ENCODE results near the gene FAM222A.

Gene FAM222A

DNA sequence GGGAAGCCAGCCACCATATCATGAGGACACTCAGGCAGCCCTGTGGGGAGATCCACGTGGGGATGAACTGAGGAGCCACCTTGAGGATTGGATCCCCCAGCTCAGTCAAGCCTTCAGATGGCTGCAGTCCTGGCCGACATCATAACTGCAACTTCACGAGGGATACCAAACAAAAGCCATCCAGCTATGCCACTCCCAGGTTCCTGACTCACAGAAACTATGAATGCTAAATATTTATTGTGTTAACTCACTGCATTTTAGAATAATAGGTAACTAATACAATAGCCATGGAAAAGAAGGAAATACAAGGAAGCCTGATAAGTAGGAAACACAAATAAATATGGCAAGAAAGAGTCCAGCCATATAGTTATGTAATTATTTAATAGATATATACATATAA, 42.1 kb upstream of the FAM222A start:
- H3K27me3 ChIP-seq (ENCODE audit: low read depth, low read length): peaks cover 18% of the 10 kb centered on the region; the same call in 1 of the 2 replicates
- no peaks in the 10 kb centered on the region for H3K36me3 ChIP-seq (replicated peaks; ENCODE audit: low read depth, low read length)
- no peaks in the 10 kb centered on the region for H4K20me1 ChIP-seq (ENCODE audit: insufficient read depth, low read length)
- no peak overlapping the region for H2AFZ ChIP-seq (ENCODE audit: low read depth, low read length)
- H3K4me3 ChIP-seq (ENCODE audit: low read length): no peak overlapping the region
- TF ChIP-seq, protein P1, sequence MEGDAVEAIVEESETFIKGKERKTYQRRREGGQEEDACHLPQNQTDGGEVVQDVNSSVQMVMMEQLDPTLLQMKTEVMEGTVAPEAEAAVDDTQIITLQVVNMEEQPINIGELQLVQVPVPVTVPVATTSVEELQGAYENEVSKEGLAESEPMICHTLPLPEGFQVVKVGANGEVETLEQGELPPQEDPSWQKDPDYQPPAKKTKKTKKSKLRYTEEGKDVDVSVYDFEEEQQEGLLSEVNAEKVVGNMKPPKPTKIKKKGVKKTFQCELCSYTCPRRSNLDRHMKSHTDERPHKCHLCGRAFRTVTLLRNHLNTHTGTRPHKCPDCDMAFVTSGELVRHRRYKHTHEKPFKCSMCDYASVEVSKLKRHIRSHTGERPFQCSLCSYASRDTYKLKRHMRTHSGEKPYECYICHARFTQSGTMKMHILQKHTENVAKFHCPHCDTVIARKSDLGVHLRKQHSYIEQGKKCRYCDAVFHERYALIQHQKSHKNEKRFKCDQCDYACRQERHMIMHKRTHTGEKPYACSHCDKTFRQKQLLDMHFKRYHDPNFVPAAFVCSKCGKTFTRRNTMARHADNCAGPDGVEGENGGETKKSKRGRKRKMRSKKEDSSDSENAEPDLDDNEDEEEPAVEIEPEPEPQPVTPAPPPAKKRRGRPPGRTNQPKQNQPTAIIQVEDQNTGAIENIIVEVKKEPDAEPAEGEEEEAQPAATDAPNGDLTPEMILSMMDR (IDR thresholded peaks at IDR 0.05; ENCODE audit: low read depth, low read length): no peak
- TF ChIP-seq EZH2phosphoT487 (IDR thresholded peaks at IDR 0.05; ENCODE audit: low read depth): no peak
- H3K9me3 ChIP-seq (ENCODE audit: insufficient read depth, low read length): no peaks in the 10 kb centered on the region
- H3K4me1 ChIP-seq (ENCODE audit: low read length): no peaks in the 10 kb centered on the region
- H3K79me2 ChIP-seq (ENCODE audit: low read length): no peaks in the 10 kb centered on the region
- H3K9ac ChIP-seq (ENCODE audit: low read length): no peak overlapping the region
- no peak overlapping the region for H3K4me2 ChIP-seq (ENCODE audit: low read length)
- no peak overlapping the region for H3K27ac ChIP-seq (ENCODE audit: low read length)

DNA sequence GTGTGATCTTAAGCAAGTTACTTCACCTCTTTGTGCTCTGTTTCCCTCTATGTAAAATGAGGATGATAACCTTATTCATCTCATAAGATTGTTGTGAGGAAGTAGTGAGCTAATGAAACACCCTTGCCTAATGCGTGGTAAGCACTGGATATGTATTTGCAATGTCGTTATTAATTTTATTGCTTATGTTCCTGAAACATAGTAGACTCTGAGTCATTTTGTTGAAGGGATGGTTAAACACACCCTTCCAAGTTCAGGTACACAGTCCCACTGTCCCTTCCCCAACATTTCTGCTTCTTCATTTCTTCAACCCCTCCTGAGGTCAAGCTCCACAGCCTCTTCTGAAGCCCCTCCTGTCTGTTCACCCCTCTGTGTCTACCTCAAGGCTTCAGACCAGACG, 40.2 kb upstream of the FAM222A start:
- Histone ChIP-seq H3K36me3 (replicated peaks; ENCODE audit: low read depth, low read length) (no peaks in the 10 kb centered on the region), H3K4me2 (ENCODE audit: low read length) (no peak overlapping the region), H3K9ac (ENCODE audit: low read length) (no peak overlapping the region), H4K20me1 (ENCODE audit: insufficient read depth, low read length) (no peaks in the 10 kb centered on the region), H2AFZ (ENCODE audit: low read depth, low read length) (no peak overlapping the region), H3K4me3 (ENCODE audit: low read length) (no peak overlapping the region), H3K9me3 (ENCODE audit: insufficient read depth, low read length) (no peaks in the 10 kb centered on the region), H3K27me3 (ENCODE audit: low read depth, low read length) (peaks cover 13% of the 10 kb centered on the region; the same call in 1 of the 2 replicates), H3K79me2 (ENCODE audit: low read length) (no peaks in the 10 kb centered on the region), H3K27ac (ENCODE audit: low read length) (no peak overlapping the region), H3K4me1 (ENCODE audit: low read length) (no peaks in the 10 kb centered on the region)
- no peak for TF ChIP-seq EZH2phosphoT487 (IDR thresholded peaks at IDR 0.05; ENCODE audit: low read depth)
- TF ChIP-seq, protein P1 (IDR thresholded peaks at IDR 0.05; ENCODE audit: low read depth, low read length): no peak

DNA sequence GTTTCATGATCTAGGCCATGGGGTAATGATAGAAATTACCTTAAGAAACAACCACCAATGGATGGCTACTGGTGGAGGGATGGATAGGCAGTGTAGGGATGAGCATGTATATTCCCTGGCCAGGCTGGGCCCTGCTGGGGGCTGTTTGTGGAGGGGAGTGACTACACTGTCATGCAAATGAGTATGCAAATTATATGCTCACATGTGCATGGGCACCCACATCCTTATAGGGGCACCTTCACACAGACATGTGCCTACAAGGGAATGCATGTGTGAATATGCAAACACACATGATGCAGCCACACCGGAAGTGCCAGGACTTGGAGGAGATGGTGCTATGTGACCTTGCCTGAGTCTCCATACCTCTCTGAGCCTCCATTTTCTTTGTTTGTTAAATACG, 39.7 kb upstream of the FAM222A start:
- Histone ChIP-seq H3K4me2 (ENCODE audit: low read length) (no peak overlapping the region), H3K27me3 (ENCODE audit: low read depth, low read length) (peaks cover 18% of the 10 kb centered on the region), H3K4me1 (ENCODE audit: low read length) (no peaks in the 10 kb centered on the region), H3K9me3 (ENCODE audit: insufficient read depth, low read length) (no peaks in the 10 kb centered on the region), H3K36me3 (replicated peaks; ENCODE audit: low read depth, low read length) (no peaks in the 10 kb centered on the region), H3K27ac (ENCODE audit: low read length) (no peak overlapping the region), H4K20me1 (ENCODE audit: insufficient read depth, low read length) (no peaks in the 10 kb centered on the region), H3K4me3 (ENCODE audit: low read length) (no peak overlapping the region), H2AFZ (ENCODE audit: low read depth, low read length) (no peak overlapping the region), H3K79me2 (ENCODE audit: low read length) (no peaks in the 10 kb centered on the region), H3K9ac (ENCODE audit: low read length) (no peak overlapping the region)
- TF ChIP-seq EZH2phosphoT487 (IDR thresholded peaks at IDR 0.05; ENCODE audit: low read depth): no peak
- TF ChIP-seq, protein P1 (IDR thresholded peaks at IDR 0.05; ENCODE audit: low read depth, low read length): no peak

DNA sequence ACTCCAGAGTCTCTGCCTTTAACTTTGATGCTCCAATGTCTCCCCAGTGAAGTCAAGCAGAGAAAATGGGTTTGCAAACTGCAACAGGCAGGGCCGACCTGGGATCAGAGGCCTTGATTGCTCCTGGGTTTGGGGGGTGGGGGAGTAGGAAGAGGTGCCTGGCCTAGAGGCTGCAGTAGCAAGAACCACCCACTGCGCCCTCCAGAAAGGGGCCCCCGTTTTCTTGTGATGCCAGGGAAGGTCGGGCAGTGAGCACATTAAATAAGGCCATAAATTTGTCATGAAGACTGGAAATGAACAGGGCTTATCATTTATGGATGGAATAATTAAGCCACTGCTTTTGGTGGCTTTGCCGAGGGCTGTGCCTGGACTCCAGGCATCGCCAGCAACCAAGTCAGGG, 38.2 kb upstream of the FAM222A start:
- no peaks in the 10 kb centered on the region for H3K9me3 ChIP-seq (ENCODE audit: insufficient read depth, low read length)
- no peaks in the 10 kb centered on the region for H3K79me2 ChIP-seq (ENCODE audit: low read length)
- peaks cover 26% of the 10 kb centered on the region for H3K27me3 ChIP-seq (ENCODE audit: low read depth, low read length)
- no peak overlapping the region for H3K4me2 ChIP-seq (ENCODE audit: low read length)
- H3K4me1 ChIP-seq (ENCODE audit: low read length): no peaks in the 10 kb centered on the region
- H3K4me3 ChIP-seq (ENCODE audit: low read length): no peak overlapping the region
- TF ChIP-seq, protein P1 (IDR thresholded peaks at IDR 0.05; ENCODE audit: low read depth, low read length): no peak
- TF ChIP-seq EZH2phosphoT487 (IDR thresholded peaks at IDR 0.05; ENCODE audit: low read depth): no peak
- no peaks in the 10 kb centered on the region for H3K36me3 ChIP-seq (replicated peaks; ENCODE audit: low read depth, low read length)
- no peak overlapping the region for H3K9ac ChIP-seq (ENCODE audit: low read length)
- H2AFZ ChIP-seq (ENCODE audit: low read depth, low read length): no peak overlapping the region
- H4K20me1 ChIP-seq (ENCODE audit: insufficient read depth, low read length): no peaks in the 10 kb centered on the region
- no peak overlapping the region for H3K27ac ChIP-seq (ENCODE audit: low read length)

Measured in OCI-LY3 (cell line).